Ishikawa (cell line): ENCODE results near the gene EXOSC9.

ENCODE experiments used
- CEBPB ChIP-seq: IDR thresholded peaks from 2 replicates; pipeline ENCODE4 v1.6.1; 2012
- CREB1 ChIP-seq: IDR thresholded peaks from 2 replicates; pipeline ENCODE4 v1.6.1; 2012; ENCODE audit warnings: low read depth
- EGR1 ChIP-seq: IDR thresholded peaks from 2 replicates; pipeline ENCODE4 v1.6.1; 2012
- EP300 ChIP-seq: IDR thresholded peaks from 2 replicates; pipeline ENCODE4 v1.6.1; 2012; ENCODE audit warnings: borderline replicate concordance
- FOXM1 ChIP-seq: IDR thresholded peaks from 2 replicates; pipeline ENCODE4 v1.6.1; 2012; ENCODE audit warnings: low read depth, borderline replicate concordance
- MAX ChIP-seq: IDR thresholded peaks from 2 replicates; pipeline ENCODE4 v1.6.1; 2012
- NFIC ChIP-seq: IDR thresholded peaks from 2 replicates; pipeline ENCODE4 v1.6.1; 2012
- RAD21 ChIP-seq: IDR thresholded peaks from 2 replicates; pipeline ENCODE4 v1.6.1; 2012; ENCODE audit warnings: low read depth
- REST ChIP-seq: IDR thresholded peaks from 2 replicates; pipeline ENCODE4 v1.6.1; 2012; ENCODE audit warnings: low read depth, mild to moderate bottlenecking
- TAF1 ChIP-seq: IDR thresholded peaks from 2 replicates; pipeline ENCODE4 v1.6.1; 2012; ENCODE audit warnings: low read depth, mild to moderate bottlenecking
- TCF12 ChIP-seq: IDR thresholded peaks from 2 replicates; pipeline ENCODE4 v1.6.1; 2012; ENCODE audit warnings: low read depth
- TEAD4 ChIP-seq: IDR thresholded peaks from 2 replicates; pipeline ENCODE4 v1.6.1; 2012
- USF1 ChIP-seq: IDR thresholded peaks from 2 replicates; pipeline ENCODE4 v1.6.1; 2012
- YY1 ChIP-seq: IDR thresholded peaks from 2 replicates; pipeline ENCODE4 v1.6.1; 2012; ENCODE audit warnings: low read depth
- ZBTB7A ChIP-seq: IDR thresholded peaks from 2 replicates; pipeline ENCODE4 v1.6.1; 2012; ENCODE audit warnings: low read depth

The EXOSC9 gene

GRCh38 chr4:121817006-121817405 lies 15.9 kb downstream of the EXOSC9 start:
- TF ChIP-seq TEAD4 = no peak
- TF ChIP-seq REST = no peak
- no peak for TF ChIP-seq EP300

- TF ChIP-seq TEAD4 = no peak
- no peak for TF ChIP-seq TAF1
- no peak for TF ChIP-seq TCF12
- TF ChIP-seq YY1 = no peak
- no peak for TF ChIP-seq CEBPB
- no peak for TF ChIP-seq EGR1
- no peak for TF ChIP-seq REST
- TF ChIP-seq CREB1 = no peak
- TF ChIP-seq MAX = no peak
- no peak for TF ChIP-seq EP300
- no peak for TF ChIP-seq ZBTB7A
- TF ChIP-seq RAD21 = no peak
- no peak for TF ChIP-seq USF1
- no peak for TF ChIP-seq FOXM1
- TF ChIP-seq NFIC = no peak
Measured at GRCh38 chr4:121817701-121818100, 16.6 kb downstream of the EXOSC9 start.

GRCh38 chr4:121818215-121818614 lies 17.1 kb downstream of the EXOSC9 start:
- TF ChIP-seq TCF12 (no peak), CREB1 (no peak), FOXM1 (no peak), YY1 (no peak), USF1 (no peak), EP300 (no peak), RAD21 (no peak), NFIC (no peak), CEBPB (no peak), TEAD4 (no peak), MAX (no peak), ZBTB7A (no peak), REST (no peak), EGR1 (no peak), TAF1 (no peak)

DNA sequence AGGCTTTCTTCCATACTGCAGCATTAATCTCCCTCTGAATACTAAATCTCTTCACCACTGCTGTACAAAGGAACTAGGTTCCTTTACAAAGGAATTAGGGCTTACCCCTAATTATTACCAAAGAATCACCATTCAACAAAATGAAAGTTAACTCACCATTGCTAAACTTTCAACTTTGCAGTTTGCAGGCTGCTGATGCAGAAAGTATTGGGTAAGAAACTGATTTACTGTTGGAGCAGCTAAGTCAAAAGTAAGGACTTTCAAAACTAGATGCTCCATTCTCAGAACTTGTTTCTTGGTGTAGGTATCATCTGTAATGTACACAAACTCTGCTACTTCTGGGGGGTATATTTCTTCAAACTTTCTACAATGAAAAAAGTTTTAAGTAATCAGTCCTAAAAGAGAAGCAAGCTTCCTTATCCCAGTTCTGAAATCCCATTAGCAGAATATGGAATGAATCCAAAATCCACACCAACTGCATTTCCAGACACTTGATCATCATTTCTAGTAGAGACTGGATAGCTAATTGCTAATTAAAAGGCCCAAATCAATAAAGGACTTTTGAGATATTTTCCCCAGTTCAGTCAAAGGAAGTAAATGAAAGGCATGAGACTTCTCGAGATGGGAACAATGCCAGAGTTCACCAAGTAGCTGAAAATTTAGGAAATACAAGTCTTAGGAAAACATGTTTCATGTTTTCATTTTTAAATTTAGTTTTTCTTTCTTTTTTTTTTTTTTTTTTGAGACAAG lies 18.3 kb downstream of the EXOSC9 start:
- TF ChIP-seq CREB1 = no peak
- TF ChIP-seq NFIC = no peak
- no peak for TF ChIP-seq EGR1
- no peak for TF ChIP-seq TEAD4
- no peak for TF ChIP-seq CEBPB
- no peak for TF ChIP-seq EP300
- no peak for TF ChIP-seq TCF12
- TF ChIP-seq TAF1 = no peak
- TF ChIP-seq ZBTB7A = no peak
- no peak for TF ChIP-seq RAD21
- no peak for TF ChIP-seq MAX
- TF ChIP-seq FOXM1 = no peak
- TF ChIP-seq YY1 = no peak
